Spleen (tissue), 11 donors: ENCODE measurements around the gene PDE4D. TPM values are rescaled to one million over a fixed set of nuclear protein-coding genes. Genes with fewer than 3 reads are reported as not detected.
"Not testable (repeated sequence)": the region's sequence is repeated elsewhere in the genome, so short reads cannot be mapped to it uniquely, and the experiment has no call there.

ENCODE experiments used
- DNase-seq: peaks from one replicate; pipeline ENCODE4 v3.0.0-alpha.2; 2020
- H3K27ac ChIP-seq, 8 donors: fragments of 200-600 bp; sonication (generic) in 7 of 8; 1 replicate in 4 of 8; 2 replicates in 4 of 8; pipeline versions ENCODE4 v1.5.0 to v1.8.0; 2016 to 2021; ENCODE audit warnings: inconsistent platforms in 4 of 8, mild to moderate bottlenecking in 4 of 8, moderate library complexity in 1 of 8
- H3K27me3 ChIP-seq, 7 donors: fragments of 200-600 bp; sonication (generic) in 6 of 7; replicated peaks in 1 of 7; 1 replicate in 4 of 7; 2 replicates in 3 of 7; pipeline versions ENCODE4 v1.5.0 to v1.8.0; 2016 to 2021; ENCODE audit warnings: inconsistent platforms in 3 of 7, mild to moderate bottlenecking in 1 of 7
- H3K36me3 ChIP-seq, 6 donors: fragments of 200-600 bp; sonication (generic) in 5 of 6; 1 replicate in 4 of 6; 2 replicates in 2 of 6; pipeline versions ENCODE4 v1.5.0 to v1.8.0; 2016 to 2021; ENCODE audit warnings: inconsistent platforms in 2 of 6
- H3K4me1 ChIP-seq, 6 donors: fragments of 200-600 bp; sonication (generic) in 5 of 6; 1 replicate in 3 of 6; 2 replicates in 3 of 6; pipeline versions ENCODE4 v1.5.0 to v1.8.0; 2016 to 2021; ENCODE audit warnings: inconsistent platforms in 3 of 6
- H3K4me3 ChIP-seq, 8 donors: fragments of 200-600 bp; sonication (generic) in 7 of 8; 1 replicate in 4 of 8; 2 replicates in 4 of 8; pipeline versions ENCODE4 v1.5.0 to v1.8.0; 2016 to 2021; ENCODE audit warnings: inconsistent platforms in 4 of 8, mild to moderate bottlenecking in 4 of 8, moderate library complexity in 2 of 8
- H3K9me3 ChIP-seq, 8 donors: fragments of 200-600 bp; sonication (generic) in 7 of 8; 1 replicate in 4 of 8; 2 replicates in 4 of 8; pipeline versions ENCODE4 v1.5.0 to v1.8.0; 2016 to 2021; ENCODE audit warnings: inconsistent platforms in 4 of 8
- POLR2A ChIP-seq, 3 donors: fragments of 450-650 bp; IDR thresholded peaks; one replicate each; pipeline ENCODE4 v1.5.1; 2017; ENCODE audit warnings: antibody characterized with exemption in 3 of 3, mild to moderate bottlenecking in 1 of 3
- POLR2AphosphoS5 ChIP-seq, 3 donors: sonication (generic); formaldehyde crosslinking; IDR thresholded peaks; one replicate each; pipeline ENCODE4 v1.5.1; 2017; ENCODE audit warnings: antibody characterized with exemption in 3 of 3
- WGBS, 5 donors: extraction: QIAGEN DNeasy Blood & Tissue Kit in 3 of 5; methylation state at CpG; one replicate each; pipeline versions ENCODE4 v1.1.5 to v1.1.7; 2013 to 2018; 5-methylcytosine and 5-hydroxymethylcytosine counted together
- intact Hi-C: fragments of 100-400 bp; cut with DNase I; formaldehyde crosslinking; loops from one replicate; pipeline ENCODE4 v1.15.0; 2023; ENCODE audit warnings: low total_unique reads
- polyA plus RNA-seq, 3 donors: library from polyadenylated mRNA; stranded (reverse); fragments of 200-250 nt; gene quantifications; one replicate each; pipeline ENCODE4 v1.2.1, GENCODE V29; 2013
- total RNA-seq, 7 donors: library from RNA; depleted of rRNA in 3 of 7; stranded (reverse); fragments of >200 nt in 3 of 7; fragmentation: NEBNext Ultra II Directional in 4 of 7; extraction: Animal tissue kit (Norgen Biotek cat#: 25700) in 4 of 7; gene quantifications; one replicate each; pipeline versions ENCODE4 v1.1.0 to v1.2.1, GENCODE V29; 2016 to 2021
- TF ChIP-seq, protein P1 (sequence below), 11 experiments: fragments of 200-600 bp in 7 of 11; fragments of 450-650 bp in 4 of 11; sonication (generic) in 4 of 11; IDR thresholded peaks in 8 of 11; conservative IDR thresholded peaks in 3 of 11; 1 replicate in 7 of 11; 2 replicates in 4 of 11; pipeline versions ENCODE4 v1.4.0 to v1.8.0; 2016 to 2021; ENCODE audit warnings: antibody characterized with exemption in 11 of 11, inconsistent platforms in 4 of 11, mild to moderate bottlenecking in 1 of 11
- donor health status: healthy with polysubstance abuse.
- donor health status: DM: no; HTN: no; CAD: no; lungs with moderate emphysema.
- donor health status: DM: no; HTN: no; CAD: no.
- donor health status: Bipolar disorder and iron deficiency.
- donor health status: healthy.
- donor health status: DM: no; HTN: no; CAD: no.
- donor health status: DM: yes; HTN: yes; CAD: no.

PDE4D gene
- total and polyA plus RNA-seq, 10 donors = 0.88 to 51.8 (median 18.2) TPM

DNA sequence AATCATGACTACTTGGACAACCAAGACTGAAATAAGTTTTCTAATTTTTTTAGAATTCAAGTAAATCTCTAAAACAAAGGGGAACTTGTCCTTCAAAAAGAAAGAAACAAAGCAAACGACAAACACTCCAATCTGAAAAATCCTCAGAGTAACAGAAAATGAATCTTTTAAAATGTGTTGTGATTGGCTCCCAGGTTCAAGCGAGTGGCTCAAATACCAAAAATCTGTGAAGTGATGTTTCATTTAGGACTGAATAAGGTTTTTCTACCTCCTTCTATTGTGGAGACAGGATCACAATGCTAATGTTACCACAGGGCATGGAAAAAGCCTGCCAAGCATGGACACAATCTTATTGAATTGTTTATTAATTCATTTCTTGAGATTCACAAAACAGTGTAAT is 895.0 kb downstream of the PDE4D start:
- intact Hi-C loops = no loop called here
- Histone ChIP-seq H3K27me3 (no peaks in the 10 kb centered on the region), H3K36me3 (no peaks in the 10 kb centered on the region), H3K9me3 (no peaks in the 10 kb centered on the region), H3K4me3 (no peak overlapping the region), H3K4me1 (peaks cover 0 to 7% (median 0%) of the 10 kb centered on the region in 6 donors), H3K27ac (no peak overlapping the region)
- DNase-seq = no peak
- 82 to 93% (median 84%) methylated on average over 2 of the region's 2 CpGs for WGBS, 5 donors
- TF ChIP-seq POLR2AphosphoS5 (IDR thresholded peaks at IDR 0.05) (no peak), POLR2A (IDR thresholded peaks at IDR 0.05) (no peak)
- TF ChIP-seq, protein P1, sequence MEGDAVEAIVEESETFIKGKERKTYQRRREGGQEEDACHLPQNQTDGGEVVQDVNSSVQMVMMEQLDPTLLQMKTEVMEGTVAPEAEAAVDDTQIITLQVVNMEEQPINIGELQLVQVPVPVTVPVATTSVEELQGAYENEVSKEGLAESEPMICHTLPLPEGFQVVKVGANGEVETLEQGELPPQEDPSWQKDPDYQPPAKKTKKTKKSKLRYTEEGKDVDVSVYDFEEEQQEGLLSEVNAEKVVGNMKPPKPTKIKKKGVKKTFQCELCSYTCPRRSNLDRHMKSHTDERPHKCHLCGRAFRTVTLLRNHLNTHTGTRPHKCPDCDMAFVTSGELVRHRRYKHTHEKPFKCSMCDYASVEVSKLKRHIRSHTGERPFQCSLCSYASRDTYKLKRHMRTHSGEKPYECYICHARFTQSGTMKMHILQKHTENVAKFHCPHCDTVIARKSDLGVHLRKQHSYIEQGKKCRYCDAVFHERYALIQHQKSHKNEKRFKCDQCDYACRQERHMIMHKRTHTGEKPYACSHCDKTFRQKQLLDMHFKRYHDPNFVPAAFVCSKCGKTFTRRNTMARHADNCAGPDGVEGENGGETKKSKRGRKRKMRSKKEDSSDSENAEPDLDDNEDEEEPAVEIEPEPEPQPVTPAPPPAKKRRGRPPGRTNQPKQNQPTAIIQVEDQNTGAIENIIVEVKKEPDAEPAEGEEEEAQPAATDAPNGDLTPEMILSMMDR (IDR thresholded peaks at IDR 0.05 in 8 of 11, conservative IDR thresholded peaks at IDR 0.05 in 3 of 11) = no peak

DNA sequence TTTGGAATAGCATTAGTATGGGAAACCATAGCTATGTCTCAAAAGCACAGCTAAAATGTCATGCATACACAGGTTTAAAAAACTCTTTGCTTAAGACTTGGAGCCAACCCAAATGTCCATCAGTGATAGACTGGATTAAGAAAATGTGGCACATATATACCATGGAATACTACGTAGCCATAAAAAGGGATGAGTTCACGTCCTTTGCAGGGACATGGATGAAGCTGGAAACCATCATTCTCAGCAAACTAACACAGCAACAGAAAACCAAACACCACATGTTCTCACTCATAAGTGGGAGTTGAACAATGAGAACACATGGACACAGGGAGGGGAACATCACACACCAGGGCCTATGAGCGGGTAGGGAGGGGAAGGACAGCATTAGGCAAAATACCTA is 897.7 kb downstream of the PDE4D start:
- H3K4me1 ChIP-seq, H3K36me3 ChIP-seq, H3K9me3 ChIP-seq, intact Hi-C loops, H3K27ac ChIP-seq, H3K4me3 ChIP-seq, H3K27me3 ChIP-seq, DNase-seq: not testable (repeated sequence)
- 92 to 98% (median 94%) methylated on average over 3 of the region's 3 CpGs for WGBS, 5 donors

DNA sequence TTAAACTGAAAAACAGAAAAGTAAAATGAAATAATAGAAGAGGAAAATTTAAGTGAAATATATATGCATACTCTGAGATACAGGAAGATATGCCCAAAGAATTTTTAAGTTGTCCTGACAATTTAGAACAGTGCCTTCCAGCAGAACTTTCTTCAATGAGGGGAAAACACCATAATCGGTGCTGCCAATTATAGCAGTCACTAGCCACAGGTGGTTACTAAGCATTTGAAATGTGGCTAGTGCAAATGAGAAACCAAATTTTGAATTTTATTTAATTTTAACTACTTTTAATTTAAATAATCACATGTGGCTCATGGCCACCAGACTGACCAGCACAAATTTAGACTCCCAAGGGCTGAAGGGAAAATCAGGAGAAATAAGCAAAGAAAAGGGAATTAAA is 900.1 kb downstream of the PDE4D start:
- no peak for DNase-seq
- TF ChIP-seq POLR2A (IDR thresholded peaks at IDR 0.05) (no peak), POLR2AphosphoS5 (IDR thresholded peaks at IDR 0.05) (no peak)
- TF ChIP-seq, protein P1 (IDR thresholded peaks at IDR 0.05 in 8 of 11, conservative IDR thresholded peaks at IDR 0.05 in 3 of 11) = no peak
- Histone ChIP-seq H3K27me3 (no peaks in the 10 kb centered on the region), H3K4me3 (no peak overlapping the region), H3K4me1 (peaks cover 0 to 7% (median 0%) of the 10 kb centered on the region in 6 donors), H3K36me3 (peaks cover 0 to 27% (median 0%) of the 10 kb centered on the region in 6 donors), H3K9me3 (no peaks in the 10 kb centered on the region), H3K27ac (no peak overlapping the region)
- WGBS, 5 donors = 69 to 86% (median 81%) methylated on average over 1 of the region's 1 CpG
- intact Hi-C loops = no loop called here

DNA sequence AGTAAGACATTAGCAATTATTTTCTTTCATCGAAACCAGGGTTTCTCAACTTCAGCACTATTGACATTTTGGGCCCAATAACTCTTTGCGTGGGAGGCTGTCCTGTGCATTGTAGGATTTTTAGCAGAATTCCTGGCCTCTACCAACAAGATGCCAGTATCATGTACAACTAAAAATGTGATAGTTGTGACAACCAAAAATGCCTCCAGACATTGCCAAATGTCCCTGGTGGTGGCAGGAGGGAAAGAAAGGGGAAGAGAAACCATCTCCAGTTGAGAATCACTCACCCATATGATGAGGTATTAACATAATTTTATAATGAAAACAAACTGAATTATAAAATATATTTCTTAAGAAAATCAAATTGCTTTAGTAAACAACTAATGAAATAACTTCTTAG is 904.6 kb downstream of the PDE4D start:
- H3K27ac ChIP-seq = no peak overlapping the region
- TF ChIP-seq, protein P1 (IDR thresholded peaks at IDR 0.05 in 8 of 11, conservative IDR thresholded peaks at IDR 0.05 in 3 of 11) = no peak
- TF ChIP-seq POLR2A (IDR thresholded peaks at IDR 0.05) = no peak
- no peak for TF ChIP-seq POLR2AphosphoS5 (IDR thresholded peaks at IDR 0.05)
- H3K36me3 ChIP-seq = peaks cover 0 to 46% (median 0%) of the 10 kb centered on the region in 6 donors
- DNase-seq = no peak
- H3K9me3 ChIP-seq = no peaks in the 10 kb centered on the region
- intact Hi-C loops = no loop called here
- no peaks in the 10 kb centered on the region for H3K27me3 ChIP-seq
- H3K4me1 ChIP-seq = no peaks in the 10 kb centered on the region
- WGBS, 5 donors = 96 to 99% (median 98%) methylated on average over 2 of the region's 2 CpGs
- no peak overlapping the region for H3K4me3 ChIP-seq

DNA sequence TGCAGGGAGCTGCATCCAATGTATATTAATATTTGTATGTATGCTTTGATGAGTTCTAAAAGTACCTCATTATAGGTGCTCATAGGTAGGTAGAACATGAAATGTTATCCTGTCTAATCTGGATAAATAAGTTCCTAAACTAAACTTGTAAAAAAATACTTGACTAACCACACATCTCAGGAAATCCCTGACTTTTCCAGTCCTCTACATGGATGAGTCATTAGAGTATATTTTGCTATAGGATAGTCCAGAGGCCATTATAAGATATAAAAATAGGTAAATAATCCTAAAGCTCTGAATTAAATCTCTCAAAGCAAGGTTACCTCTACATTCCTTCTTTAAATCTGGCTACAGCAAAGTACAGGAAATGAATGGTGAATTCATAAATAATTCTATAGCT is 906.3 kb downstream of the PDE4D start:
- Histone ChIP-seq H3K27me3 (no peaks in the 10 kb centered on the region), H3K36me3 (peaks cover 0 to 53% (median 0%) of the 10 kb centered on the region in 6 donors), H3K9me3 (no peaks in the 10 kb centered on the region), H3K27ac (no peak overlapping the region), H3K4me1 (no peaks in the 10 kb centered on the region), H3K4me3 (no peak overlapping the region)
- no peak for DNase-seq
- intact Hi-C loops = no loop called here
- TF ChIP-seq POLR2AphosphoS5 (IDR thresholded peaks at IDR 0.05) (no peak), POLR2A (IDR thresholded peaks at IDR 0.05) (no peak)
- TF ChIP-seq, protein P1 (IDR thresholded peaks at IDR 0.05 in 8 of 11, conservative IDR thresholded peaks at IDR 0.05 in 3 of 11) = no peak
